Fibroblast of skin of right quadriceps (primary cell): ENCODE measurements around the gene MCC.
"Not testable (repeated sequence)": the region's sequence is repeated elsewhere in the genome, so short reads cannot be mapped to it uniquely, and the experiment has no call there.

Experiments
- DNase-seq: peaks from one replicate; pipeline ENCODE4 v3.0.0-alpha.2; 2013

Gene MCC

GRCh38 chr5:113405530-113405929 lies 82.7 kb downstream of the MCC start:
- DNase-seq = no peak

DNA sequence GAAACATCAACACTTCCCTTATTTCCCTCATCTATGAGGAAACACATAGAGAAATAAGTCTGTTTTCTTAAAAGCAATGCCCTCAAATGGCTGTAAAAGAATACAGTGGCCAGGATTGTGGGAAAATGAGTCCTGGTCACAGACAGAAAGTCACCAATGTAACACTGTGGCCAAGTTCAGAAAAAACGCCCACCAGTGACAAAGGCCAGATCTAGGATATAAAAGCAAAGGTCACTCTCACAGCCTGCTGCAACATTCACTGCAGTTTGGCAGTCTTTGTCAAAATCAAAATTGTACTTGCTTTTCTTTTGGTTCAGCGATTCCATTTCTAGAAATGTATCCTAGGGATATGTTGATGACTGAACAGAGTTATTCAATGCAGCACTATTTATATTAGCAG lies 84.0 kb downstream of the MCC start:
- no peak for DNase-seq

DNA sequence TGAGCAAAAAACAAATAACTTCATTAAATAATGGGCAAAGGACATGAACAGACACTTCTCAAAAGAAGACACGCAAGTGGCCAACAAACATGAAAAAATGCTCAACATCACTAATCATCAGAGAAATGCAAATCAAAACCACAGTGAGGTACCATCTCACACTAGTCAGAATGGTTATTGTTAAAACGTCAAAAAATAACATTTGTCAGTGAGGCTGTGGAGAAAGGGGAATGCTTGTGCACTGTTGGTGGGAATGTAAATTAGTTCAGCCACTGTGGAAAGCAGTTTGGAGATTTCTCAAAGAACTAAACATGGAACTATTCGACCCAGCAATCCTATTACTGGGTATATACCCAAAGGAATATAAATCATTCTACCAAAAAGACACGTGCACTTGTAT lies 90.3 kb downstream of the MCC start:
- not testable (repeated sequence) for DNase-seq

GRCh38 chr5:113397046-113397445 lies 91.2 kb downstream of the MCC start:
- no peak for DNase-seq

DNA sequence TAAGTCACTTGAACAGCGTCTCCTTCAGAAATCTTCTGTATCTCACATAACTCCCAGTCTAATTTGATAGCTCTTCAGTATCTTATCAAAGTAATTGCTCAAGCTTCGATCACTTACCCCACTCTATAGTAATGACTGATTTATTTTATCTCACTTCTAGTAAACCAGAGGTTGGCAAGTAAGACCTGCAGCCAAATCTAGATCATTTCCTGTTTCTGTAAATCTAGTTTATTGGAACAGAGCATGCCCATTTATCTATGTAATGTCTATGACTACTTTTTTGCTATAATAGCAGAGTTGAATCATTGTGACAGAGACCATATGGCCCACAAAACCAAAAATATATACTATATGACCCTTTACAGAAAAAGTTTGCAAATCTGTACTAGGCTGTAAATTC lies 93.6 kb downstream of the MCC start:
- no peak for DNase-seq

DNA sequence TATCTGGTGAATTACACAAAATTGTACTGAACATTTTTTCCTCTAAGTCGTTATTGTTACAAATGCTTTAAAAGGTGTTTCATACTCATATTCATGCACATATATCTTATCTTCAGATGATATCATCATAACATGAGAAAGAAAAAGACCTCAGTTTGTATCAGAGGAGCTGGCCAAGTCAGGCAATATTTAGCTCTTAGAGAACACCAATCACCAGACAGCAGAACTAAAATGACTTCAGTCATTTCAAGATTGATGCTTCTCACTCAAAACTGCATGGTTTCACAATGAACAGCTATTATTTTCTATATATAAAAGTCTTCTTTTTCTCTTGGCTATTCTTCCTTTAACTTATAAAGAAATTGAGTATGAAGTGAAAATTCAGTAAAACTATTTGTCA lies 98.0 kb downstream of the MCC start:
- DNase-seq = no peak

DNA sequence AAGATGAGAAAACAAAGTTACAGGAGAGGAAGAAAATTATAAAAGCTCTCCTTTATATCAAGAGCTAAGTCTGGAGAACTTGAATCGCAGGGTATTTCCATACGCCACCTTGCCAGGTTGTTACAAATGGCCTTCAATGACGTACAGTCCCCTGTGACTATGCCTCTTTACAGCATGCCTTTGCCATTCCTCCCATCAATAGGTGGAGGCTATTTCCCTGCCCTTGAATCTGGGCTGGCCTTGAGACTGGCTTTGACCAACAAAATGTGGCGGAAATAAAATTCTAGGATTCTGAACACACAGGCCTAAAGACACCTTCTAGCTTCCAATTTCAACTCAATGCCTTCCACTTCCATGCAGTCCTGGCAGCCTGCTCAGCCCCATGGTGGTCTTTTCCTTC lies 99.1 kb downstream of the MCC start:
- no peak for DNase-seq

DNA sequence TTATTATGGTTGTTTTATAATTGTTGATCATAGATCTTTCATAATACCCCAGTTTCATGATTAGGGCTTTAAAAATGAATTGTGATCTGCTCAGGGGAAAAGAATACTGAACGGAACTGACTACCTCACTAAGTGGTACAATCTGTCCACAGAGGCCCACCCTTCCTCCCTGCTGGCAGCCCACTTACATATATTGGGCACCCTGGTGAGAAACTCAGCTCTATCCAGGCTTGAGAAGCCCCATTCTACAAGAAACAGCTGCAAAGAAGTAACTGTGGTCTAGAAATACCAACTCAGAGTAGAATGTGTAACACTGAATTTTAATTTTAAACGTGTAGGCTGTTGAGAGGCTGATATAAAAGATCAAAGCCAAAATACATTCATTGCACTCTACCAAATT lies 100.4 kb downstream of the MCC start:
- DNase-seq = no peak

- DNase-seq = no peak
Measured at GRCh38 chr5:113384782-113385285, 103.4 kb downstream of the MCC start.

- peak; percentile 5 for DNase-seq
Measured at GRCh38 chr5:113382731-113383130, 105.5 kb downstream of the MCC start.

DNA sequence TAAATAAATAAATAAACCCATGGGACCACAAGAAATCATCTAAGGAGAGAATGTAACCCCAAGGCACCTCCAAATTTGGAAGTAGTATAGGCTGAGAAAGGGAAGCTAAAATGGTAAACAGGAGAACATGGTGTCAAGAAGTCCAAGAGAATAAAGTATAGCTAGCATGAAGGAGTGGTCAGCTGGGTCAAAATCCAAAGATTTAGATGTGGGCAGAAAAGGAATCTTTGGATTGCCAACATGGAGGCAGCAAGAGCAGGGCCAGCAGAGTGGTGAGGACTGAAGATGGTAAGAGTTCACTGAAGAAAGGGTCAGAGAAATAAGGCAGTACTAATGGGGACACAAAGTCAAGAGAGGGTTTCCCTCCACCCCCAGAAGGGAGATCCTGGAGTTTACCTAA lies 106.5 kb downstream of the MCC start:
- DNase-seq = no peak

GRCh38 chr5:113380807-113381326 lies 107.4 kb downstream of the MCC start:
- no peak for DNase-seq

DNA sequence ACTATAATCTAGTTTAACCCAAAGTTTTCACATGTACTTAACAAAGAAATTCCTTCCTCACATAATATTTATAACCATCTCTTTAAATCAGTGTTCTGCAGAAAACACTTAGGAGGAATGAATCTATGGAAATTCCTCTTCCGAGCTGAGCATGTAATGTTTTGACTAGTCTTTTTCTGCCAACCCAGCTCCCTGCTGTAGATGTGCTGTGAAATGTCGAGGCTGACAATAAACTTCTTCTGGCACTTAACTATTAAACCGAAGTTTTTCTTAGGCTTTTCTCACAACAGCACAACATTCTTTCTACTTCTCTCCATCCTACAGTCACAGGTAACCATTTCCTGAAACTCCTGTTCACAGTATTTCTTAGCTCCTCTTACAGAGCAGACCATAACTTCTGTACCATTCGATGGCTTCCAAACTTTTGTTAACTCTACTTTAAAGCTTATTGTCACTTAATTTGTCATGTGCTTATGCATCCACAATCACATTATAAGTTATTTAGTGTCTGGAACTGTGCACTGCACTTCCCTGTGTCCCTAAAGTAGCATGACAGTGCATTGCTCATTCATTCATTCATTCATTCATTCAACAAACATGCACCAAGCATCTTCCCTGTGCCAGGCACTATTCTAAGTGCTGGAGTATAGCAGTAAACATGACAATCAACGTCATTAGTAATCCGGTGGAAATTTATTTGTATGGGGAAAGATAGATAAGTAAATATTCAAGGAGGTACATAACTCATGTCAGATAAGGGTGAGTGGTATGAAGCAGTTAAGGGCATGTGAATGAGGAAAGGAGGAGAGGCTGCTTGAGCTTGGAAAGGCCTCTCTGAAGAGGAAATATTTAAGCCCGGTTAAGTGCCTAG lies 108.1 kb downstream of the MCC start:
- no peak for DNase-seq

GRCh38 chr5:113378959-113379541 lies 109.2 kb downstream of the MCC start:
- peak; percentile 52 for DNase-seq

DNA sequence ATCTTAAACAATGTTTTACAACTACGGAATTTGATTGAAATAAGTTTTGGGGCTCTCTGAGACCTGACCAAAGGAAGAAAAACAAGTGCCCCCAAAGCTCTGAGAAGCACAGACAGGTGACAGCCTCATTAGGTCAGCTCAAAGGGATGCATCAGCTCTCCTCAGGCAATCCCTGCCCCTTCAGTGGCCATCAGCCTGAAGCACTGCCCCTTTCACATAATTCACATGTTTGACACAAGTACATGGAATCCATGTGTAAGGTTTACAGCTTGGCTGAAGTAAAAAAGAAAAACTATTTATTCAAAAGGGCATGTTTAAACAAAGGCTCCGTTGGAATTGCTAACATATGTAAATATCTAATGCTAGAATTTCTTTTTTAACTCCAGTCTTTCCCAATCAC lies 109.7 kb downstream of the MCC start:
- DNase-seq = no peak

DNA sequence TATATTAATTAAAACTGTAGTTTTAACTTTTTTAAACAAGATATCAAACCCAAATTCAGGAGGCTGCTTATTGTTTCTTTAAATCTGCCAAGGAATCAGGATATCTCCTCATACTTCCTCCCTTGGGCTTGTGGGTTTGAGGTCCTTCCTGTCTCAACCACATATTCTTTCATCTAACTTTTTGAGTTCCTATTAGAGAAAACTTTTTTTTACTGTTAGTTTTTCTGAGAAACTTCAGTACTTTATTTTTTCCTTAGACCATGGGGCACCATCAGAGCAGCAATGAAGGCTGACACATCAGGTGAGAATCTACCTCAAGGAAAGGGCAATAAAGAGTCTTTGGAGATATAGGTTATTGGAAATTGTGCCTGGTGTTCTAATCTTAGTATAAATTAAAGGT lies 110.2 kb downstream of the MCC start:
- no peak for DNase-seq

GRCh38 chr5:113376640-113377039 lies 111.6 kb downstream of the MCC start:
- no peak for DNase-seq

- DNase-seq = no peak
Measured at GRCh38 chr5:113375480-113376060, 112.7 kb downstream of the MCC start.

GRCh38 chr5:113373426-113373825 lies 114.8 kb downstream of the MCC start:
- no peak for DNase-seq

DNA sequence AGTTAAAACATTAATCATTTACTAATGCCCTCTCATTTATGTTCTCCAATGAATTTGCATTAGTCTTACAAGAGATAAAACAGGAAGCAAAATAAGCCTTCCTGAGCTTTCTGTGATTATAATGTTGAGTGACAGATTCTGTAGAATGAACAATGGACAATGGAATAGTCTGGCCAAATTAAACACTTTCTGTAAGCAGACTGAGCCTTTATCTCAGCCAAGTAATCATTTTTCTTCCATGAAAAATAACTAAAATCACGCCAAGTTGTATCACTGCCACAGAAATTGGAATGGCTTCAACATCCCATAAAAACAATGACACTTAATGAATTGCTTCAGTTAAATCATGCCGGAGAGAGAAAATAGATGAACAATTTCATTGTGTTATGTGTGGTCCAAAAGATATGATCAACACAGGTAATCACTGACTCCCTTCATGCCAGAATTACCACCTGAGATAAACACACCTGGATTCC lies 116.5 kb downstream of the MCC start:
- no peak for DNase-seq

DNA sequence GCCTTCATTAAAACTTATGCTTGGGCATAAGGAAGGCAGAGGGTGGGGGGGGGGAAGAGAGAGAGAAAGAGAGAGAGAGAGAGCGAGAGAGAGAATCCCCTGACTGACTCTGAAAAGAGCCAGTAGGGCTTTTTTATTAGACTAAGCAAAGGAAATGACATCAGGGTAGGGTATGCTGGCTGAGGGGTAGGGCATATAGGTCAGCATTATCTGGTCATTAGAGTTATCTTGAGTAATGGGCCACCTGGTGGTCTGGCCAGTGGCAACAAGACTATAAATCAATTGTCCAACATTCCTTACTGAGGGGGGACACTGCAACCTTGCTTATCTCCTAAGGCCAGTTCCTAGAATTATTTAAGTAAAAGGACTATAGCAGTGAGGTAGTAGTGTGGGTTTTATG lies 120.7 kb downstream of the MCC start:
- DNase-seq = no peak

DNA sequence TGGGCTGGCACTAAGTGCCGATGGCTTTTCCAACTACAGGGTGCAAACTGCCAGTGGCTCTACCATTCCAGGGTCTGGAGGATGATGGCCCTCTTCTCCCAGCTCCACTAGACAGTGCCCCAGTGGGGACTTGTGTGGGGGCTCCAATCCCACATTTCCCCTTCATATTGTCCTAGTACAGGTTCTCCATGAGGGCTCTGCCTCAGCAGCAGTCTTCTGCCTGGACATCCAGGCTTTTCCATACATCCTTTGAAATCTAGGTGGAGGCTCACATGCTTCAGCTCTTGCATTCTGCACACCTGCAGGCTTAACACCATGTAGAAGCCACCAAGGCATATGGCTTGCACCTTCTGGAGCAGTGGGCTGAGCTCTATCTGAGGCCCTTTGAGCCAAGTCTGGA lies 123.8 kb downstream of the MCC start:
- DNase-seq = no peak

DNA sequence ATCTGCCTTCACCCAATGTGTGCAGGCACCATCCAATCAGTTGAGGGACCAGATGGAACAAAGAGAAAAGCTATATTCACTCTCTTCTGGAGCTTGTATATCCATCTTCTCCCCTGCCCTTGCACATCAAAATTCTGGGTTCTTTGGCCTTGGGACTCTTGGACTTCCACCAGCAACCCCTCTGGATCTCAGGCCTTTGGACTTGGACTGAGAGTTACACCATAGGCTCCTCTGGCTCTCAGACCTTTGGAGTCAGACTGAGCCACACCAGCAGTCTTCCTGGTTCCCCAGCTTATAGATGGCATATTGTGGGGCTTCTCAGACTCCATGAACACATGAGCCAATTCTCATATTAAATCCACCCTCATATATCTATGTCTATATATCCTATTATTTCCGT lies 126.6 kb downstream of the MCC start:
- DNase-seq = no peak

DNA sequence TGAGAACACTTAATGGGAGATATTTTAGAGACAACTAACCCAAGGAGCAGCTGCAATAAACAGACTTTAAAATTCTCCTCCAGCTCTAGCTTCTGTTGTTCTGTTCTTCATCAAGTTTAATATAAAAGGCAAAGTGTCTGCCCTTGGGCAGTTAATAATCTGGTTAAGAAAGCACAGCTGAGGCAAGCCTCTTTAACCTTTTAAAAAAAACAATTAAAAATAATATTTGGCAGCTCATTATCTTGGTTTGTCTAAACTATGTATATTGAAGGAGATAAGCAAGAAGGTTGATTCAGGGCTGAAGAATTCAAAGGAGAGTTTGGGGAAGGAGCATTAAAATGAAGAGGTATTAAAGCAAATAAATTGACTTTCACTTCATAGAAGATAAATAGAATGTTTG lies 128.8 kb downstream of the MCC start:
- DNase-seq = no peak
